Loucy (cell line): ENCODE measurements around the gene MAN1C1.
"Not testable (repeated sequence)": the region's sequence is repeated elsewhere in the genome, so short reads cannot be mapped to it uniquely, and the experiment has no call there.

Experiments used
- H2AFZ ChIP-seq: fragments of 200-600 bp; sonication (generic); 2 replicates; pipeline ENCODE4 v1.6.0; 2016; ENCODE audit warnings: antibody characterized with exemption, mild to moderate bottlenecking, low read length, moderate library complexity
- H3F3A ChIP-seq: fragments of 200-600 bp; 2 replicates; pipeline ENCODE4 v1.6.0; 2016; ENCODE audit warnings: antibody characterized with exemption, low read depth, mild to moderate bottlenecking
- H3K27me3 ChIP-seq: fragments of 200-600 bp; sonication (generic); 2 replicates; pipeline ENCODE4 v1.6.1; 2014; ENCODE audit warnings: low read length, mild to moderate bottlenecking; ENCODE audit not compliant: insufficient read depth, poor library complexity, severe bottlenecking
- H3K36me3 ChIP-seq: fragments of 200-600 bp; sonication (generic); 2 replicates; pipeline ENCODE4 v1.6.1; 2016; ENCODE audit warnings: low read length; ENCODE audit not compliant: insufficient read depth
- H3K4me1 ChIP-seq: fragments of 200-600 bp; sonication (generic); 2 replicates; pipeline ENCODE4 v1.5.1; 2014; ENCODE audit warnings: low read length, mild to moderate bottlenecking; ENCODE audit not compliant: insufficient read depth, poor library complexity, severe bottlenecking
- H3K4me2 ChIP-seq: fragments of 200-600 bp; sonication (generic); 2 replicates; pipeline ENCODE4 v1.6.0; 2014; ENCODE audit warnings: antibody characterized with exemption, low read length, low read depth, mild to moderate bottlenecking; ENCODE audit not compliant: poor library complexity, severe bottlenecking
- H3K4me3 ChIP-seq: fragments of 200-600 bp; sonication (generic); 2 replicates; pipeline ENCODE4 v1.5.1; 2014; ENCODE audit warnings: low read length, mild to moderate bottlenecking, mixed read lengths; ENCODE audit not compliant: poor library complexity, severe bottlenecking
- H3K79me2 ChIP-seq: fragments of 200-600 bp; sonication (generic); 2 replicates; pipeline ENCODE4 v1.6.1; 2014; ENCODE audit warnings: low read length; ENCODE audit not compliant: insufficient read depth
- H3K9ac ChIP-seq: fragments of 200-600 bp; sonication (generic); 2 replicates; pipeline ENCODE4 v1.6.0; 2014; ENCODE audit warnings: mild to moderate bottlenecking, low read depth, low read length, moderate library complexity; ENCODE audit not compliant: poor library complexity, severe bottlenecking
- H3K9me2 ChIP-seq: fragments of 200-600 bp; sonication (generic); replicated peaks from 2 replicates; pipeline ENCODE4 v1.6.1; 2016; ENCODE audit warnings: low read depth, low read length, mixed read lengths
- H3K9me3 ChIP-seq: fragments of 200-600 bp; sonication (generic); 2 replicates; pipeline ENCODE4 v1.6.1; 2014; ENCODE audit warnings: mild to moderate bottlenecking, antibody characterized with exemption, low read length, low read depth; ENCODE audit not compliant: insufficient read depth
- H4K20me1 ChIP-seq: fragments of 200-600 bp; sonication (generic); 2 replicates; pipeline ENCODE4 v1.6.0; 2014; ENCODE audit warnings: antibody characterized with exemption, low read length, mild to moderate bottlenecking; ENCODE audit not compliant: insufficient read depth, poor library complexity, severe bottlenecking
- EZH2phosphoT487 ChIP-seq: fragments of 200-600 bp; IDR thresholded peaks from 2 replicates; pipeline ENCODE4 v1.6.1; 2018; ENCODE audit warnings: antibody characterized with exemption, mild to moderate bottlenecking, moderate library complexity, borderline replicate concordance
- TF ChIP-seq, protein P1 (sequence below): fragments of 200-600 bp; sonication (generic); conservative IDR thresholded peaks from 2 replicates; pipeline ENCODE4 v1.5.1; 2014; ENCODE audit warnings: mild to moderate bottlenecking, antibody characterized with exemption, low read length

MAN1C1 gene

DNA sequence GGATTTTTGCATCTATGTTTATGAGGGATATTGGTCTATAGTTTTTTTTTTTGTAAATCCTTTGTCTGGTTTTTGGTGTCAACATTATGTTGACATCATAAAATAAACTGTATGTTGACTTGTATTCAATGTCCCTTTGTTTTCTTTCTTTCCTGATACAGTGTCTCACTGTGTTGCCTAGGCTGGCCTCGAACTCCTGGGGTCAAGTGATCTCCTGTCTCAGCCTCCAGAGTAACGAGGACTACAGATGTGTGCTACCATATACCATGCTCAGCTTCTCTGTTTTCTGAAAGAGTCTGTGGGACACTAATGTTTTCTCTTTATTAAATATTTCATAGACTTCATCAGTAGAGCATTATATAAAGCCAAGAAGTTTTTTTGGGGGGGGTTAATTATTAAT lies 18.3 kb downstream of the MAN1C1 start:
- no peaks in the 10 kb centered on the region for H3K36me3 ChIP-seq
- no peak overlapping the region for H3K4me3 ChIP-seq
- H3F3A ChIP-seq = no peaks in the 10 kb centered on the region
- no peak overlapping the region for H2AFZ ChIP-seq
- H3K27me3 ChIP-seq = peaks cover 69% of the 10 kb centered on the region
- no peak for TF ChIP-seq EZH2phosphoT487
- TF ChIP-seq, protein P1, sequence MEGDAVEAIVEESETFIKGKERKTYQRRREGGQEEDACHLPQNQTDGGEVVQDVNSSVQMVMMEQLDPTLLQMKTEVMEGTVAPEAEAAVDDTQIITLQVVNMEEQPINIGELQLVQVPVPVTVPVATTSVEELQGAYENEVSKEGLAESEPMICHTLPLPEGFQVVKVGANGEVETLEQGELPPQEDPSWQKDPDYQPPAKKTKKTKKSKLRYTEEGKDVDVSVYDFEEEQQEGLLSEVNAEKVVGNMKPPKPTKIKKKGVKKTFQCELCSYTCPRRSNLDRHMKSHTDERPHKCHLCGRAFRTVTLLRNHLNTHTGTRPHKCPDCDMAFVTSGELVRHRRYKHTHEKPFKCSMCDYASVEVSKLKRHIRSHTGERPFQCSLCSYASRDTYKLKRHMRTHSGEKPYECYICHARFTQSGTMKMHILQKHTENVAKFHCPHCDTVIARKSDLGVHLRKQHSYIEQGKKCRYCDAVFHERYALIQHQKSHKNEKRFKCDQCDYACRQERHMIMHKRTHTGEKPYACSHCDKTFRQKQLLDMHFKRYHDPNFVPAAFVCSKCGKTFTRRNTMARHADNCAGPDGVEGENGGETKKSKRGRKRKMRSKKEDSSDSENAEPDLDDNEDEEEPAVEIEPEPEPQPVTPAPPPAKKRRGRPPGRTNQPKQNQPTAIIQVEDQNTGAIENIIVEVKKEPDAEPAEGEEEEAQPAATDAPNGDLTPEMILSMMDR = no peak
- H3K4me2 ChIP-seq = no peak overlapping the region
- H3K9me3 ChIP-seq = peaks cover 19% of the 10 kb centered on the region; the same call in 1 of the 2 replicates
- H4K20me1 ChIP-seq = no peaks in the 10 kb centered on the region
- H3K9me2 ChIP-seq = no peaks in the 10 kb centered on the region
- no peak overlapping the region for H3K9ac ChIP-seq
- H3K79me2 ChIP-seq = no peaks in the 10 kb centered on the region
- no peaks in the 10 kb centered on the region for H3K4me1 ChIP-seq

DNA sequence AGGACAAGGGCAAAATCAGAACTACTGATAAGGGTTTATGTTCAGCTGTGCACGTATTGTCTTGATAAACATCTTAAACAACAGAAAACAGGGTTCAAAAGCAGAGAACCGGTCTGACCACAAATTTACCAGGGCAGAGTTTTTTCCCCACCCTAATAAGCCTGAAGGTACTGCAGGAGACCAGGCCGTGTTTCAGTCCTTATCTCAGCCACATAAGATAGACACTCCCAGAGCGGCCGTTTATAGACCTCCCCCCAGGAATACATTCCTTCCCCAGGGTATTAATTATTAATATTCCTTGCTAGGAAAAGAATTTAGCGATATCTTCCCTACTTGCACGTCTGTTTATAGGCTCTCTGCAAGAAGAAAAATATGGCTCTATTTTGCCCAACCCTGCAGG lies 19.6 kb downstream of the MAN1C1 start:
- H3K9me3 ChIP-seq = peaks cover 20% of the 10 kb centered on the region; the same call in 1 of the 2 replicates
- H4K20me1 ChIP-seq, H3K4me1 ChIP-seq, H3K79me2 ChIP-seq, H2AFZ ChIP-seq, H3K4me3 ChIP-seq, H3K4me2 ChIP-seq, H3F3A ChIP-seq, H3K9ac ChIP-seq, H3K36me3 ChIP-seq, H3K9me2 ChIP-seq: not testable (repeated sequence)
- H3K27me3 ChIP-seq = peaks cover 76% of the 10 kb centered on the region

DNA sequence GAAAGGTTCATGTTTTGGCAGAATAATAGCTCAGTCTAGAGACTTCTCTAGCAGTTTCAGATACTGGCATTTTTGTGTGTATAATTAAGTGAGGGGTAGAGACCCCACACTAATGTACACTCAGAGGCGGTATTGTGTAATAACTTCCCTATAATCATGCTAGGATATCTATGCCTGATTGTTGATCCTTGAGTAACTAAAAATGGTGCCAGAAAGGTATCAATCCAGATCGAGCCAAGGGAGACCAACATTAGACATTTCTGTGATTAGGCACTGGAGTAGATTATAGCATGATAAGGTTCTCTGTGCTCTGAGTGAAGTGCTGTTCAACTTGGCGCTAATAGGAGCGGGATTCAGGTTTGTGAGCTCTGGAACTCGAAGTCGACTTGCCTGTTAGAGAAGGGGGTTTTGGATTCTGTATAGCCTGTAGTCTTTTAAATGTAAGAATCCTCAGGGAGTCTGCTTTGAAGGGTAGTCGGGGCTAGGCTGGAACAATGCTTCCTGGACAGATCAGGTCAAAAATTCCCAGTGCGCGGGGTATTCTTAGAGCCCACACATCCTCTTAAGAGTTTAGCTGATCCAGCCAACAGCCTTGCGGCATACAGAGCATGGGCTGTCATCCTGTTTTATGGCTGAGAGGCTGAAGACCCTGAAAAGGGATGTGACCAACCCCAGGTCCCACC lies 24.2 kb downstream of the MAN1C1 start:
- H3K79me2 ChIP-seq = no peaks in the 10 kb centered on the region
- no peak overlapping the region for H2AFZ ChIP-seq
- no peak overlapping the region for H3K4me2 ChIP-seq
- H3K9ac ChIP-seq = no peak overlapping the region
- peaks cover 77% of the 10 kb centered on the region for H3K27me3 ChIP-seq
- no peaks in the 10 kb centered on the region for H4K20me1 ChIP-seq
- no peak for TF ChIP-seq EZH2phosphoT487
- TF ChIP-seq, protein P1 = no peak
- no peaks in the 10 kb centered on the region for H3F3A ChIP-seq
- no peak overlapping the region for H3K4me3 ChIP-seq
- H3K4me1 ChIP-seq = peaks cover 9% of the 10 kb centered on the region
- peaks cover 12% of the 10 kb centered on the region; the same call in 1 of the 2 replicates for H3K9me3 ChIP-seq
- H3K36me3 ChIP-seq = no peaks in the 10 kb centered on the region
- no peaks in the 10 kb centered on the region for H3K9me2 ChIP-seq

GRCh38 chr1:25641329-25641725 lies 24.7 kb downstream of the MAN1C1 start:
- H3K36me3 ChIP-seq = no peaks in the 10 kb centered on the region
- TF ChIP-seq EZH2phosphoT487 = no peak
- TF ChIP-seq, protein P1 = no peak
- no peaks in the 10 kb centered on the region for H3F3A ChIP-seq
- H3K27me3 ChIP-seq = peaks cover 83% of the 10 kb centered on the region
- no peaks in the 10 kb centered on the region for H4K20me1 ChIP-seq
- no peak overlapping the region for H2AFZ ChIP-seq
- H3K4me3 ChIP-seq = no peak overlapping the region
- H3K79me2 ChIP-seq = no peaks in the 10 kb centered on the region
- H3K9me2 ChIP-seq = no peaks in the 10 kb centered on the region
- peaks cover 9% of the 10 kb centered on the region for H3K4me1 ChIP-seq
- no peak overlapping the region for H3K4me2 ChIP-seq
- H3K9ac ChIP-seq = no peak overlapping the region
- H3K9me3 ChIP-seq = peaks cover 12% of the 10 kb centered on the region; the same call in 1 of the 2 replicates
